ENCODE data around the gene TMPRSS6.

The TMPRSS6 gene

DNA sequence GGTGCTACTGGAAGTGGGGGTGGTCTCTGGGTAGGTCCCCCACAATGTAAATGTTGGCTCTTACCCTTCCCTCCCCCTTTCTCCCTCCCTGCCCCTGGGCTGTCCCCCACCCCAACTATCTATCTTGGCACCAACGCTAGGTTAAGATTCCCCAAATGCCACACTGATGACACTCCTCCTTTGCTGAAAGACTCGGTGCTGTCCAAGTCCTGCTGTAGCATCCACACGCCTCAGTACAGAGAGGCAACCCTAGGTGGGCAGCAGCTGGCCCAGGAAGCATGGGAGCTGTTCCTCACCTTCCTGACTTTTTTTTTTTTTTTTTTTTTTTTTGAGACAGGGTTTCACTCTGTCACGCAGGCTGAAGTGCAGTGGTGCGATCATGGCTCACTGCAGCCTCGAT lies 61.4 kb downstream of the TMPRSS6 start:
- DNase-seq = no peak

DNA sequence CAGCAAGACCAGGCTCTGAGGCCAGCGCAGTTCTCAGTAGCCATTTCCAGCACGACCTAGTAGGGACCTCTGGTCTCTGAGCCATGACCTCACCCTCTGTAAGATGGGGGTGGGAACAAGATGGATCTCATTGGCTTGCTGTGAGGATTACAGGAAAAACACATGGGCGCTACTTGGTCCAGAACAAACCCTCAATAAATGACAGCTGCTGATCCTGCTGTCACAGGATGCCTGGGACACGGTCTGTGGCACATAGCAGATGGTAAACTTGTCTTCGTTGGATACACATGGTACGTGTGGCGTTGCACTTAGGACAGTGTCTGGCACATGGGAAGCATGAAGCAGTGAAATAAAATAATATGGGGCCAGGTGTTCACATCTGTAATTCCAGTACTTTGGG lies 62.5 kb downstream of the TMPRSS6 start:
- no peak for DNase-seq

- DNase-seq = no peak
Measured at GRCh38 chr22:37046589-37046988, 62.9 kb downstream of the TMPRSS6 start.

DNA sequence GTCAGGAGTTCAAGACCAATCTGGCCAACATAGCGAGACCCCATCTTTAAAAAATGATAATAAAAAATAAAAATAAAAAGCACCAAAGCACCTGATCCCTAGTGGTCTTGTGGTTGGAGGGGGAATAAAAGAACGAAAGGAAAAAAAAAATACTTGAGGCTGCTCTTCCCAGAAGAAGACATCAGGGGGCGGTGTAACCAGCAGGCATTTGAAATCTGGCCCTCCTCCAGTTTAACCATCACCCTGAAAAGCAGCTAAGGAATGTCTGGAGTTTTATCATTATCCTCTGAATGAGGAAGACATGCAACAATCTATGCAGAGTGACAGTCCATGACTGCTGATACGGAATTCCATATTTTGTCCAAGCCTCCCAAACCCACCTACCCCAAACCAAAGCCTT lies 63.6 kb downstream of the TMPRSS6 start:
- no peak for DNase-seq

- no peak for DNase-seq
Measured at GRCh38 chr22:37044634-37045625, 64.6 kb downstream of the TMPRSS6 start.

DNA sequence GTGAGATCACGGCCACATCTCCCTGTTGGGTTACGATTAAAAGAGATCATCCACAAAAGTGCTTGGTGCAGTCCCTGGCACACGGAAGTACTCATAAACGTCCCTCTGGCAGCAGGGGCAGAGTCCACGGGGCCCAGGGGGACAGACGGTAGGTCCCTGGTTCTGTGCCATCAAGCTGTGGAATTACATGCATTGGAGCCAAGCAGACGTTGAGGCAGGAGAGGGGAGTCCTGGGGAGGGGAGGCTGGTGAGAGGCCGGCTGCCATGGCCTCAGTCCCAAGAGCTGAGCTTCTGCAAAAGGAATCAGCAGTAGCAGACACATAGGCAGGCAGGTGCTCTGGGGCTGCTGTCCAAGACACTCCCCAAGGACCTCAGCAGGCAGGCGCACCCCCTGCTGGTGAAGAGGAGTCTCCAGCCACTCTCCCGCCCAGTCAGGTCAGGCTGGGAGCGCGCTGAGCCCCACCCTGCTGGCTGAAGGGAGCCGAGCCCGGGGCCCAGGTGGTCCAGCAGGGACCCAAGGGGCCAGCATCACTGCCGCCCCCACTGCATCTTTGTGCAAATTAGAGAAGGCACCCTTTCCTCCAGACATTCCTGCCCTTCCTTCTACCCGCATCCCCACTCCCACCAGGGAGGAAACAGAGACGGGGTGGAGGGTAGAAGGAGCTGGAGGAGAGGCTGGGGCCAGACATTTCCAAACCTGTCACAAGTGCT lies 65.5 kb downstream of the TMPRSS6 start:
- DNase-seq = no peak

GRCh38 chr22:37043209-37043827 lies 66.2 kb downstream of the TMPRSS6 start:
- no peak for DNase-seq

DNA sequence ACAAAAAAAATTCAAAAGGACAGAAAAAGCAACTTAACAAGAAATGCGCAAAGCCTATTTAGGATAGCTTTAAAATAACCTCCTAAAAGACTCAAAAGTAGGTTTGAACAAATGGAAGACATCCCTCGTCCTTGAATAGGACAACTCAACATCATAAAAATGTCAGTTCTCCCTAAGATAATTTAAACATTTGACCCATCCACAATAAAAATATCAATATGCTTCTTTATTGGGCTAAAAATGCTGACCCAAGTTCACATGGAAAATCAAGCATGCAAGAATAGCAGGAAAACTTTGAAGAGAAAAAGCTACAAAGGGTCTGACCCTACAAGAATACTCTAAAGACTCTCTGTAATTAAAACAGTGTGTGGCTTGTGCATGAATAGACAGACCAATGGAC lies 70.0 kb downstream of the TMPRSS6 start:
- DNase-seq = no peak

GRCh38 chr22:37037669-37038068 lies 71.8 kb downstream of the TMPRSS6 start:
- no peak for DNase-seq

- DNase-seq = no peak
Measured at GRCh38 chr22:37036655-37037377, 72.7 kb downstream of the TMPRSS6 start.

- DNase-seq = no peak
Measured at GRCh38 chr22:37033605-37034430, 75.7 kb downstream of the TMPRSS6 start.

DNA sequence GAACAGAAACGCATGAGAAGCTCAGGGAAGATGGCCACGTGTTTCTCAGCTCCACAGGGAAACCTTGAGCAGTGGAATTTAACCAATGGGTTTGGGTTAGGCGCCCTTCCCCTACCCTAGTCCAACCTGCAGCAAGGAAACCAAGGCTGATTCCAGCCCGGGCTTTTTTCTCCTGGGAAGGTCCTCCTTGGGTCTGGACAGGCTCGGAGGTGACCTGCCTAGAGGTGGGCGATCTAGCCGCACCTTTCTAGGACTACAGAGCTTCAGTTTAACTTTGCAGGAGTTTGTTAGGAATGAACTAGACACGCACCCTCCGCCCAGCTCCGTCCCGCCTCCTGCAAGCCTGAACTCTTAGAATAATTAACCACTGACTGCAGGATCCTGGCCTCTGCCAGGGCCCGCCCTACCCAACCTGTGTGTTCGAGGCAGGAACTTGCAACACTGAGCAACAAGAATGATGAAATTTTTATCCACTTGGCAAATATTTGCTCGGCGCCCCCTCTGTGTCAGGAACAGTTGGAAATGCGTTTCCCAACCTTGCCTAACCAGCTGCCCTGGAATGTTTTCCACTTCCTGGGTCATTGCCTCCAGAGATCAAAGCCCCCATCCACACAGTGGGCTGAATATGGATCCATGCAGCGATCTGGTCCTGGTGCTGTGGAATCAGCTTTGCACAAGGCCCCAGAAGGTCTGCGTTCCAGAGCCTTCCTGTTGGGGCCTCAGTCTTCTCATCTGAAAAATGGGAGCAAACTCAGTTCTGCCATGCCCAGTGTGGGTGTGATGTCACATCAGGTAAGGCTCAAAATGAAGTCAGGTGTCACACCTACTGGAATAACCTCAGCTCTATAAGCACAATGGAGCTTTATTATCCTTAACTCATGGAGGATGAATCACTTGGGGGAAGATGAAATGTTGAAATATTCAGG lies 76.7 kb downstream of the TMPRSS6 start:
- no peak for DNase-seq

DNA sequence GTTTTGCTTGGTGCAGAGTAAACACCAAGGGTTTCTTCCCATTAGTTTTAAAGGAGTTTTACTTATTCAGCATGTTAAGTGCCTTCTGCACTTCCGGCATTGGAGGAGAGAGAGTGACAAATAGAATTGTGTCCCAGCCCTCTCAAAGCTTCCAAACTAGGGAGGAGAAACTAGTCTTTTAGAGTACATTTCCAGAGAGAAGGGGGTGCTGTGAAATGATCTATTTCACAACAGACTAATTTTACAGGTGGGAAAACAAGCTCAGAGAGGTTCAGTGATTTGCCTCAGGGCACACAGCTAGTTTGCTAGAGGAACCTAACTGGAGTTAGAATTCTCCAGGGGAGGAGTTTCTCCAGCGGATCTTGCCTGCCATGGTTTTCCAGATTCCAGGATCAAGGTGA lies 77.4 kb downstream of the TMPRSS6 start:
- no peak for DNase-seq

GRCh38 chr22:37030560-37031281 lies 78.8 kb downstream of the TMPRSS6 start:
- DNase-seq = no peak

- DNase-seq = no peak
Measured at GRCh38 chr22:37028692-37029674, 80.5 kb downstream of the TMPRSS6 start.

DNA sequence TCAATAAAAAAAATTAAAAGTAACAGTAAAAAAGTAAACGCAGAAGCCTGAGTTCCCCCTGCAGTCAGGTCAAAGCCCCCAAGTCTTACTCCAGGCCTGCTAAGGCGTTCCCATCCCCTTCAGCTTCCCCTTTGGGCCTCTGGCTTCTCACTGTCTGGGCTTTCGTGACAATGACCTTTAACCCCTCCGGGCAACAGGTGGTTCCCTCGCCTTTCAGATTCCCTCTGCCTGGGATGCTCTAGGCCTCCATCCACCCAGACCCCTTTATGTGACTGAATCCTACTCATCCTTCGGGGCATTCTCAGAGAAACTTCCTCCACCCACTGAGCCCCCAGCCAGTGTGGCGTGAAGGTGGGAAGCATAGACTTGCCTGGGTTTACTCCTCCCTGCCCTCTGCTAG lies 82.0 kb downstream of the TMPRSS6 start:
- no peak for DNase-seq

DNA sequence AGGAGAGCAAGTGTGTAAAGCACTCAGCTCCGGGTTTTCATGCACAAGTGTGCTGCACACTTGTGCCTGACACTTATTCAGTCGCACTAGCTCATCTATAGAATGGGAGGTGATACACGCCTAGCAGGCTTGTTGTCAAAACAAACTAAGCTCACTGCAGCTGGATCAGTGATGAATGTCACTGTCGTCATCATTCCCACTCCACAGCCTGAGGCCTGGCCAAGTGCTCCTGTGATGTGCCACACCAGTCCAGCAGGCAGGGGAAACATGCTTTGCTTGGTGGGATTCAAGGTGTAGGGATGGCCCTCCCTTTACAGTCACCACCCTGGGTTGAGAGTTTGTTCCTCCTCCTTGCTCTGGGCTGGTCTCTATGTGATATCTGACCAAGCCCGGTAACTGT lies 83.2 kb downstream of the TMPRSS6 start:
- DNase-seq = no peak

GRCh38 chr22:37025500-37026070 lies 83.9 kb downstream of the TMPRSS6 start:
- DNase-seq = no peak

Data from NCI-H187 (cell line).